Measurements from ENCODE around the gene CDC42EP1. TPM values are rescaled to one million over a fixed set of nuclear protein-coding genes. Genes with fewer than 3 reads are reported as not detected.
"Not testable (repeated sequence)": the region's sequence is repeated elsewhere in the genome, so short reads cannot be mapped to it uniquely, and the experiment has no call there.

Gene CDC42EP1
- total RNA-seq, 1 experiment from 2014 or later: 43.7 TPM

GRCh38 chr22:37529652-37530345, 30.5 kb upstream of the CDC42EP1 start:
- DNase-seq (ENCODE audit: extremely low read depth, low read depth): no peak

DNA sequence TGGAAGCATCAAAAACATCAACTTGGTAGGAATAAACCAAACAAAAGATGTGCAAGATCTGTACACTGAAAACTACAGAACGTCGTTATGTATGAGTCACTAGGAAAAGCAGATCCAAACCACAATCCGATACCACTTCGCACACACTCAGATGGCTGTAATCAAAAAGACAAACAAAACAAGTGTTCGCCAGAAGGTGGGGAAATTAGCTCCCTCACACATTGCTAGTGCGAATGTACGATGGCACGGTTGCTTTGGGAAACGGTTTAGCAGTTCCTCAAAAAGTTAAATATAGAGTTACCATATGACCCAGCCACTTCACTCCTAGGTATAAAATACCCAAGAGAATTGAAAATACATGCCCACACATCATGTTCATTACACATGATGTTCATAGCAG, 26.3 kb upstream of the CDC42EP1 start:
- DNase-seq (ENCODE audit: extremely low read depth, low read depth): peak; percentile 33

DNA sequence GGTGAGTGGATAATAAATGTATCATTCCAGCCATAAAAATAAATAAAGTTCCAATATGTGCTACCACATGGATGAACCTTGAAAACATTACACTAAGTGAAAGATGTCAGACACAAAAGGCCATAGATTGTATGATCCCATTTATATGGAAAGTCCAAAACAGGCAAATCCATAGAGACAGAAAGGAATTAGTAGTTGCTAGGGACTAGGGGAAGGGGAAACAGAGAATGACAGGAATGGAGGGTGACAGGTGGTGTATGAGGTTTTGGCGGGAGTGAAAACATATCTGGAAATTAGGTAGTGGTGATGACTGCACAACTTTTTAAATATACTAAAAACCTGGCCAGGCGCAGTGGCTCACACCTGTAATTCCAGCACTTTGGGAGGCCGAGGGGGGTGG, 25.8 kb upstream of the CDC42EP1 start:
- DNase-seq (ENCODE audit: extremely low read depth, low read depth): no peak

DNA sequence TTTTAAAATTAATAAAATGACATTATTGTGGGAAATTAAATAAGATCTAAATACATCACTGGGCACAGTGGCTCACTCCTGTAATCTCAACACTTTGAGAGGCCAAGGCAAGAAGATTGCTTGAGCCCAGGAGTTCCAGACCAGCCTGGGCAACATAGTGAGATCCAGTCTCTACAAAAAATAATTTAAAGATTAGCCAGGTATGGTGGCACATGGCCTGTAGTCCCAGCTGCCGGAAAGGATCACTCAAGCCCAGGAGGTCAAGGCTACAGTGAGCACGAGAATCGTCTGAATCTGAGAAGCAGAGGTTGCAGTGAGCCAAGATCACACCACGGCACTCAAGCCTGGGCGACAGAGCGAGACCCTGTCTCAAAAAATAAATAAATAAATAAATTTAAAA, 25.1 kb upstream of the CDC42EP1 start:
- no peak for DNase-seq (ENCODE audit: extremely low read depth, low read depth)

DNA sequence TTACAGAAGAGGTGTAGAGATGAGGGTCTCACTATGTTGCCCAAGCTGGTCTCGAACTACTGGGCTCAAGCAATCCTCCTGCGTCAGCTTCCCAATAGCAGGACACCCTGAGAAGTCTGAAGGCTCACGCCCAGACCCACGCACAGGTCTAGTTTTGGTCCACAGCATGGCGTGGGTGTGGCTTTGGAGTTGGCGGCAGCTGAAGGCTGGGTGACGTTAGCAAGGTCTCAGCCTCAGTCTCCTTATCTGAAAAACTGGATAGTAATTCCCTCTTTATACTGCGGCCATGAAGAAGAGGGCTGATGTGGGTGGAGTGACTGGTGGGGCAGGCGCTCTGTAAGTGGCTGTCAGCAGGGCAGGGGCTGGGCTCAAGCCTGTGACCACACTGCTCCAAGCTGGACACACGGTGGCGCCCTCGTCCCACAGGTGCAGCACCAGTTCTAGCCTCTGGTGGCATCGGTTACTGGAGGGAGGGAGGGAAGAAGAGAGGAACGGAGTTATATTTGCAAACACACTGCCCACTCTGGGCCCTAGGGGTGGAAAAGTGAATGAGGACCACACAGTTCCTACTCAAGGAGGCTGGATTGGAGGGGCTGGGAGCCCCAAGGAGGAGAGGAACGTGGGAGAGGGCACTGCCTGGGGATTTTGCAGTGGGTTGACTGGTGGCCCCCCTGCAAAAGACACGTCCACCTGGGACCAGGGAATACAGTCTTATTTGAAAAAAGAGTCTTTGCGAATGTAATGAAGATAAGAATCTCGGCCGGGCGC, 21.5 kb upstream of the CDC42EP1 start:
- DNase-seq (ENCODE audit: extremely low read depth, low read depth): peak; percentile 85

GRCh38 chr22:37539790-37540189, 20.5 kb upstream of the CDC42EP1 start:
- not testable (repeated sequence) for DNase-seq (ENCODE audit: extremely low read depth, low read depth)

- DNase-seq (ENCODE audit: extremely low read depth, low read depth): not testable (repeated sequence)
Observed at GRCh38 chr22:37542416-37542815, 17.9 kb upstream of the CDC42EP1 start.

DNA sequence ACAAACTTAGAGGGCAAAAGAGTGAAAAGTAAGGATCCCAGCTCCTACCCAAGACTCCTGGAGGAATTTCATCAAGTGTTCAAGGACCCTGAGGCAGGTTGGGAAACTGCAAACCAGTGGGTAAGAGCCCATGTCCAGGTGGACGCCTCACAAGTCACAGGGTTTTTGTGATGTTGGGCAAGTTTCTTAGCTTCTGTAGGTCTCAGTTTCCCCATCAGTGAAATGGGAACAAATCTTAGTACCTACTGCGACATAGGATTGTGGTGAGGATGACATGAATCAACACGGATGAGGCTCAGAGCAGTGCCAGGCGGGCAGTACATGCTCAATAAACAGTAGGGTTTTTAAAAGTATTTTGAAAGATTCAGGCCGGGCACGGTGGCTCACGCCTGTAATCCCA, 17.3 kb upstream of the CDC42EP1 start:
- DNase-seq (ENCODE audit: extremely low read depth, low read depth): no peak

- peak; percentile 55 for DNase-seq (ENCODE audit: extremely low read depth, low read depth)
Observed at GRCh38 chr22:37544955-37545702, 15.2 kb upstream of the CDC42EP1 start.

DNA sequence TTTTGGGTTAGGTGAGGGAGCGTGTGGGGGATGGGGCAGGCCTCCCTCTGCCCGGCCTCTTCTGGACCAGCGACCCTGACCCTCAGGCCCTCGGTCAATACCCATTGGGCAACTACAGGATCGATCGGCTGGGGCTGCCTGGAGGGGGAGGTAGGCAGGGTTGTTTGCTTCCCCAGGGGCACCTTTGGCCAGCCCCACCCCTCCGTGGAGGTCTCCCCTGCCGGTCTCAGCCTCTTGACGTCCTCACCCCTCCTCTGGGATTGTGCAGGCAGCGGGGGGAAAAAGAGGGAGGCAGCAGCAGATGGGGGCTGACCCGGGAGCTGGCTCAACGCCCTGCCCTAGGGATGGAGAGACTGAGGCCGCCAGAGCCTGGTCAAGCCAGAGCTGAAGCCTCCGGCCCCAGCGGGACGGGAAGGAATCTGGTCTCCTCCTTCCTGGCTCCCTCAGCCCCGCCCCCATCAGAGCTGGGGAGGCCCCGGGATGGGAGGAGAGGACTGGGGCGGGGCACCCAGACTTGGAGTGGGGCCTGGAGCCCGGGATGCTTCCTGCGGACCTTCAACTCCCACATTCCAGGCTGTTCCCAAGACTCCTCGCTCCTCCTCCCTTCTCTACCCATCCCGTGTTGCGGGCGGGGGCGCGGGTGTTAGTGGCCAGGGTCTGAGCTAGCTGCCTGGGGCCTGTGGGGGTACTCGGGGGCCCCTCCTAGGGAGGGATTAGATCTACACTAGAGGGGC, 14.4 kb upstream of the CDC42EP1 start:
- DNase-seq (ENCODE audit: extremely low read depth, low read depth): peak; percentile 57

DNA sequence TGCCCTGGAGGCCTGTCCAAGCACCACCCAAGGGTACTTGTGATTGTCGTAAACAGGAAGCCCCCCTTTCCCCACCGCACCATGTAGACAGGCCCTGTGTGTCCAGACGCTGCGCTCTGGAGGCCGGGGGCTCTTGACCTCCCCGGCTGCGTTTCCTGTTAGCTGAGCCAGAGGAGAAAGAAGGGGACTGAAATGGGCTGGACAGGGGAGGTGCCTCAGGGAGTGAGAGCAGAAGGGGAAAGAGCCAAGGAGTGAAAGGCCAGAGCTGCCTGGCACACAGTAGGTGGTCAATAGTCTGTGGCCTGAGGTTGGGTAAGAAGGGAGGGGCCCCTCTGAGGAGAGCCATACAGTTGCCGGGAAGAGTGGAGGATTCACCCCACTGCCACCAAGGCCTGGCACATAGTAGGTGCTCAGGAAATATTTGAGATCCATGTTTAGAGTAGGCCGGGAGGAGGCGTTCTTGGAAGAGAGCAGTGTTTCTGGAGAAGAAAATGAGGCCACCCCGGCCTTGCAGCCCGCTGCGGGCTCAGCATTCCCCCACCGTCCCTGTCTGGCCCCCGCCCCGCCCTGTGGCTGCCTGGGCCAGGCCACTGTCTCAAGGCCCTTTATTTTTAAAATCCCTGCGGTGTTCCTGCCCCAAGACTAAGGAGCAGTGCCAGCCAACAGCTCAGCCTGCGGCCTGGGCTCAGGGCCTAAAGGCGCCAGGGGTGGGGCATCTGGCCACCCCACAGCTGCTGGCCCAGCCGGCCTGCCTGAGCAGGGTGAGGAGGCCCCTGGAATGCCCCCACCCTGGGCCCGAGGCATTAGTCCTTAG, 13.6 kb upstream of the CDC42EP1 start:
- no peak for DNase-seq (ENCODE audit: extremely low read depth, low read depth)

GRCh38 chr22:37547251-37547741, 13.0 kb upstream of the CDC42EP1 start:
- DNase-seq (ENCODE audit: extremely low read depth, low read depth): no peak

DNA sequence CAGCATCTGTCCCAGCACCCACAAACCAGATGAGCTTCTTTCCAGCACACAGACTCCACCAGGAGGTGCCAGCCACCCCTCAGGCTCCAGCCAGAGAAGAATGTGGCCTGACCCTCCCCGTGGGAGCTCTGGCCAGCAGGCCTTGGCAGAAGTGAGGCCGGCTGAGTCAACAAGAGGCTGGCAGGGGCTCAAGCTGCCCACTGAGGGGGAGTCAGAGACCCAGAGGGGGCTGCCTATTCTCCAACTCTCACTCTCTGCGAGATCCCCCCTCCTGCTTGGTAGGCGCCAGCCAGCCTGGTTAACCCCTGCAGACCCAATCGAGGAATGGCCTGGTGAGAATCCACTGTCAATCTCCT, 10.6 kb upstream of the CDC42EP1 start:
- no peak for DNase-seq (ENCODE audit: extremely low read depth, low read depth)

DNA sequence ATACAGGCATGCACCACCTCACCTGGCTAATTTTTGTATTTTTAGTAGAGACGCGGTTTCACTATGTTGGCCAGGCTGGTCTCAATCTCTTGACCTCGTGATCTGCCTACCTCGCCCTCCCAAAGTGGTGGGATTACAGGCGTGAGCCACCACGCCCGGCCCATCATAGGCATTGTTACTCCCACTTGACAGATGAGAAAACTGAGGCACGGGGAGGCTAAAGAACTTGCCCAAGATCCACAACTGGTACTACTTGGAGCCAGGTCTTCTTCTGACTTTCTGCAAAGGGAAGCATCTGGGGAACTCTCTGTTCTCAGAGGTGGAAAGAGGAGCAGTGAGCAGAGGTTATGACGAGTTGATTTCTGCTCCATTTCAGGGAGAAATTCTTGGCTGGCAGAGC, 9.4 kb upstream of the CDC42EP1 start:
- not testable (repeated sequence) for DNase-seq (ENCODE audit: extremely low read depth, low read depth)

GRCh38 chr22:37551981-37552380, 8.3 kb upstream of the CDC42EP1 start:
- no peak for DNase-seq (ENCODE audit: extremely low read depth, low read depth)

DNA sequence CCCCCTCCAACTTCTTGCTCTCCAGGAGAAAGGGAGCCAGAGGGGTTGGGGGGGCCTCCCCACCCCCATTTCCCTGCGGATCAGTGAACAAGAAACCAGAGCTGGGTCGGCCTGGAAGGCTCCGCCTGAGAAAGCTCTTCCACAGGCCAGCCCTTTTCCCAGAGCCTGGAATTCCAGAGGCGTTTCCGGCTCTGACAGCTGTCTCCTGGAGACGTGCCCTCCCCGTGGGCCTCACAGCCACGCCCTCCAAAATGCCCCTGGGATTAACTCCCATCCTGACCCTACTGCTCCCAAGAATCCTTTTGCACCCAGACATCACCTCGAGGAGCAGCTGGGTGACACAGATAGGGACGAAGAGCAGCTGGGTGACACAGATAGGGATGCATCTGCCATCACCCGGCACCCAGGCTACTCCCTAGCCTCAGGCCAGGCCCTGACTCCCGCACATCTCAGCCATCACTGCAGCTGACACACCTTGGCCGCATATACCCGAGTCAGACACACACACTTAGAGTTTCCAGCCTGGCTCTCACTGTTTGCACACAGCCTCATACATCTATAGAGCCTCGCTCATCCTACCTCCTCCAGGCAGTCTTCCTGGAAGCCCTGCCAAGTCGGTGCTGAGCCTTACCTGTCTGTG, 7.6 kb upstream of the CDC42EP1 start:
- DNase-seq (ENCODE audit: extremely low read depth, low read depth): no peak

DNA sequence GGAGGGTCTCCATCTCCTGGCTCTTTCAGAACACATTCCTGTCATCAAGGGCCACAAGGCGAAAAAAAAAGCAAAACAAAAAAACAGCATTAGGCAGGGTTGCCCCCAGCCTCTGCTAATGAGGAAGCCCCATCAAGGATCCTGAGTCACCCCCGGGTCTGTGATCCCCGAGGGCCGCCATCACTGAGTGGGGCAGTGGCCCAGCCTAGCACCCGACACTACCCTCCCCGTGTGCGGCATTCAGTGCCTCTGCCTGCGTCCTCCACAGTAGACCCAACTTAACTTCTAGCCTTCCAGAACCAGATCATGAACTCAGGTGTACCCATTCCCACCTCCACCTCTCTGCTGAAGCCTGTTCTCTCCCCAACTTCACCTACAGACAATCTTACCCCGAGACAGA, 6.6 kb upstream of the CDC42EP1 start:
- DNase-seq (ENCODE audit: extremely low read depth, low read depth): no peak

- DNase-seq (ENCODE audit: extremely low read depth, low read depth): no peak
Observed at GRCh38 chr22:37555029-37555428, 5.3 kb upstream of the CDC42EP1 start.

DNA sequence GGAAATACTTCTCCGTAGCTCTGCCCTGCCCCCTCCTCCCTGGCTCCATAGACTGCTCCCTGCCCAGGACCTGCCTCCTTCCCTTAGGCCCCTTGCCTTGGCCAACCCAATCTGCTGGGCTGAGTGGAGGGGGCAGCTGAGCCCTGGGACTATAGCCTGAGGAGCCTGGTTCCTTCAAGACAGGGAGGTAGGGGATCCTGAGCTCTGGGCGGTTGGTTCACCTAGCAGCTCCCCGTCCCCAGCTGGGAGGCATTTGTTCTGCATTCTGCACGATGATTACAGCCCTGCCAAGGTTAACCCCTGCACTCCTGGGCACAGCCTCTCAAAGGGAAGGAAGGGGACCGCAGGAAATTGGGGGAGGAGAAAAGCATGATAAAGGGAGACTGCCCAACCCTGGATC, 3.6 kb upstream of the CDC42EP1 start:
- DNase-seq (ENCODE audit: extremely low read depth, low read depth): no peak
